ENCODE results near the gene DIPK1C. TPM values are rescaled to one million over a fixed set of nuclear protein-coding genes. Genes with fewer than 3 reads are reported as not detected.

Gene DIPK1C
- total and polyA plus RNA-seq, 2 experiments from 2014 or later, result 0.28 to 0.40 TPM

DNA sequence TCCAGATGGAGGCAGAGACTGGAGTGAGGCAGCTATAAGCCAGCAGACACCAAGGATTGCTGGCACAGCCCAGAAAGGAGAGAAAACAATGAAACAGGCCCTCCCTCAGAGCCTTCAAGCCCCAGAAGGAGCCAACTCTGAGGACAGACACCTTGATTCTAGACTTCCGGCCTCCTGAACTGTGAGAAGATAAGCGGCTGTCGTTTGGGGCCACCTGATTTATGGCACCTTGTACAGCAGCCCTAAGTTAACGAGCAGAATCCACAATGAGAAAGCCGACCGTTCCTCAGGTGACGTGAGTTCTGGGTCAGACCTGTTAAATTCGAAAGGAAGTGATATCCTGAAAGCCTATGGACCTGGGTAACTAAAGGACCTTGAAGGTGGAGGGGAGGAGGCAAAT, 31.8 kb upstream of the DIPK1C start:
- no peaks in the 10 kb centered on the region for H3K9me3 ChIP-seq (ENCODE audit: low read depth)
- H3K79me2 ChIP-seq, result no peaks in the 10 kb centered on the region
- no peak overlapping the region for H2AFZ ChIP-seq
- peaks cover 21% of the 10 kb centered on the region for H3K4me1 ChIP-seq (ENCODE audit: insufficient read depth)
- H3K36me3 ChIP-seq (replicated peaks; ENCODE audit: insufficient read depth, low read depth), result no peaks in the 10 kb centered on the region
- H3K4me2 ChIP-seq, result no peak overlapping the region
- no peaks in the 10 kb centered on the region for H4K20me1 ChIP-seq (ENCODE audit: insufficient read depth, poor library complexity, severe bottlenecking)
- TF ChIP-seq, protein P1, sequence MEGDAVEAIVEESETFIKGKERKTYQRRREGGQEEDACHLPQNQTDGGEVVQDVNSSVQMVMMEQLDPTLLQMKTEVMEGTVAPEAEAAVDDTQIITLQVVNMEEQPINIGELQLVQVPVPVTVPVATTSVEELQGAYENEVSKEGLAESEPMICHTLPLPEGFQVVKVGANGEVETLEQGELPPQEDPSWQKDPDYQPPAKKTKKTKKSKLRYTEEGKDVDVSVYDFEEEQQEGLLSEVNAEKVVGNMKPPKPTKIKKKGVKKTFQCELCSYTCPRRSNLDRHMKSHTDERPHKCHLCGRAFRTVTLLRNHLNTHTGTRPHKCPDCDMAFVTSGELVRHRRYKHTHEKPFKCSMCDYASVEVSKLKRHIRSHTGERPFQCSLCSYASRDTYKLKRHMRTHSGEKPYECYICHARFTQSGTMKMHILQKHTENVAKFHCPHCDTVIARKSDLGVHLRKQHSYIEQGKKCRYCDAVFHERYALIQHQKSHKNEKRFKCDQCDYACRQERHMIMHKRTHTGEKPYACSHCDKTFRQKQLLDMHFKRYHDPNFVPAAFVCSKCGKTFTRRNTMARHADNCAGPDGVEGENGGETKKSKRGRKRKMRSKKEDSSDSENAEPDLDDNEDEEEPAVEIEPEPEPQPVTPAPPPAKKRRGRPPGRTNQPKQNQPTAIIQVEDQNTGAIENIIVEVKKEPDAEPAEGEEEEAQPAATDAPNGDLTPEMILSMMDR (IDR thresholded peaks at IDR 0.05; ENCODE audit: poor library complexity), result no peak
- no peak for TF ChIP-seq EZH2phosphoT487 (IDR thresholded peaks at IDR 0.05; ENCODE audit: low read depth, severe bottlenecking, unreplicated experiment)
- TF ChIP-seq EZH2 (IDR thresholded peaks at IDR 0.05; ENCODE audit: borderline replicate concordance), result no peak
- 70% methylated on average over 8 of the region's 8 CpGs for WGBS (ENCODE audit: low lambda C conversion rate, missing lambda C conversion rate)
- DNase-seq (ENCODE audit: low spot score), result no peak
- no peak overlapping the region for H3K4me3 ChIP-seq
- H3K27ac ChIP-seq, result no peak overlapping the region
- no peaks in the 10 kb centered on the region for H3K27me3 ChIP-seq
- no peaks in the 10 kb centered on the region for H3K9me2 ChIP-seq (replicated peaks; ENCODE audit: insufficient read depth)

- Histone ChIP-seq H3K9me3 (ENCODE audit: low read depth) (no peaks in the 10 kb centered on the region), H3K4me1 (ENCODE audit: insufficient read depth) (peaks cover 21% of the 10 kb centered on the region), H3K4me3 (no peak overlapping the region), H3K4me2 (no peak overlapping the region), H3K36me3 (replicated peaks; ENCODE audit: insufficient read depth, low read depth) (no peaks in the 10 kb centered on the region), H3K27ac (no peak overlapping the region), H3K79me2 (no peaks in the 10 kb centered on the region), H3K9me2 (replicated peaks; ENCODE audit: insufficient read depth) (no peaks in the 10 kb centered on the region), H2AFZ (no peak overlapping the region), H3K27me3 (no peaks in the 10 kb centered on the region), H4K20me1 (ENCODE audit: insufficient read depth, poor library complexity, severe bottlenecking) (no peaks in the 10 kb centered on the region)
- WGBS (ENCODE audit: low lambda C conversion rate, missing lambda C conversion rate), result 95% methylated on average over 8 of the region's 8 CpGs
- no peak for DNase-seq (ENCODE audit: low spot score)
- TF ChIP-seq EZH2phosphoT487 (IDR thresholded peaks at IDR 0.05; ENCODE audit: low read depth, severe bottlenecking, unreplicated experiment) (no peak), EZH2 (IDR thresholded peaks at IDR 0.05; ENCODE audit: borderline replicate concordance) (no peak)
- TF ChIP-seq, protein P1 (IDR thresholded peaks at IDR 0.05; ENCODE audit: poor library complexity), result no peak
These were observed 31.2 kb upstream of the DIPK1C start for GRCh38 chr18:74488354-74488753.

- H3K27ac ChIP-seq, result peak overlapping the region; percentile 29
- H3K36me3 ChIP-seq (replicated peaks; ENCODE audit: insufficient read depth, low read depth), result no peaks in the 10 kb centered on the region
- no peaks in the 10 kb centered on the region for H3K27me3 ChIP-seq
- no peaks in the 10 kb centered on the region for H3K79me2 ChIP-seq
- no peak for DNase-seq (ENCODE audit: low spot score)
- no peaks in the 10 kb centered on the region for H3K9me2 ChIP-seq (replicated peaks; ENCODE audit: insufficient read depth)
- no peaks in the 10 kb centered on the region for H3K9me3 ChIP-seq (ENCODE audit: low read depth)
- no peak overlapping the region for H2AFZ ChIP-seq
- WGBS (ENCODE audit: low lambda C conversion rate, missing lambda C conversion rate), result 88% methylated on average over 15 of the region's 15 CpGs
- H3K4me2 ChIP-seq, result peak overlapping the region; percentile 46
- no peak overlapping the region for H3K4me3 ChIP-seq
- TF ChIP-seq EZH2 (IDR thresholded peaks at IDR 0.05; ENCODE audit: borderline replicate concordance), result no peak
- TF ChIP-seq, protein P1 (IDR thresholded peaks at IDR 0.05; ENCODE audit: poor library complexity), result peak; percentile 12
- H3K4me1 ChIP-seq (ENCODE audit: insufficient read depth), result peaks cover 21% of the 10 kb centered on the region
- no peaks in the 10 kb centered on the region for H4K20me1 ChIP-seq (ENCODE audit: insufficient read depth, poor library complexity, severe bottlenecking)
These were observed 29.2 kb upstream of the DIPK1C start for GRCh38 chr18:74486119-74486849.

Data from hepatocyte (in vitro differentiated cells).